ENCODE measurements around the gene RNF220. TPM values are rescaled to one million over a fixed set of nuclear protein-coding genes. Genes with fewer than 3 reads are reported as not detected.

RNF220 gene
- total RNA-seq, 1 experiment from 2014 or later = 66.6 TPM

DNA sequence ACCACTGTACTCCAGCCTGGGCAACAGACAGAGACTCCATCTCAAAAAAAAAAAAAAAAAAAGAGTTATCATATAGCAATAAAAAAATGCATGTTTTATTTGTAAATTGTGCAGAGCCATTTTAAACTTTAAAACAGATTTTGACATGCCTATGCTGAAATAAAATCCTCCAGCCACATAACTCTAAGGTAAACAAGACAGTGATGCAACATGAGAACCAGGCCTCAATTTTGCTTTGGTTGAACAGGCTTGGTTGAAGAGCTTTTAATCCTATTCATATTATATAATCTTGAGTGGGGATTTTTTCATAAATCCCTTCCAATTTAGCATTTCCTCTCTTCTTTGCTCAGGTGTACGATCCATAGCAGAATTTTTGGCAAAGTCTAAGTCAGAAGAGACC lies 295.5 kb downstream of the RNF220 start:
- Histone ChIP-seq H3K9me3 (ENCODE audit: low read length) (no peaks in the 10 kb centered on the region), H3K4me2 (ENCODE audit: low read length) (no peak overlapping the region), H3K27me3 (ENCODE audit: low read length) (no peaks in the 10 kb centered on the region), H3K27ac (ENCODE audit: low read length) (no peak overlapping the region), H3K36me3 (ENCODE audit: low read depth, low read length) (no peaks in the 10 kb centered on the region), H4K20me1 (ENCODE audit: low read length) (no peaks in the 10 kb centered on the region), H3K4me1 (ENCODE audit: insufficient read depth, low read length) (peaks cover 22% of the 10 kb centered on the region), H3K79me2 (ENCODE audit: low read length) (no peaks in the 10 kb centered on the region), H2AFZ (ENCODE audit: low read length) (no peak overlapping the region), H3F3A (ENCODE audit: low read length, unreplicated experiment) (no peaks in the 10 kb centered on the region), H3K9ac (ENCODE audit: low read length) (no peak overlapping the region), H3K4me3 (ENCODE audit: low read length) (no peak overlapping the region), H3K9me2 (replicated peaks; ENCODE audit: low read length) (no peaks in the 10 kb centered on the region)
- intact Hi-C loops (cut with micrococcal nuclease) = no loop called here
- CTCF ChIA-PET = no interaction called here
- TF ChIP-seq, protein P1, sequence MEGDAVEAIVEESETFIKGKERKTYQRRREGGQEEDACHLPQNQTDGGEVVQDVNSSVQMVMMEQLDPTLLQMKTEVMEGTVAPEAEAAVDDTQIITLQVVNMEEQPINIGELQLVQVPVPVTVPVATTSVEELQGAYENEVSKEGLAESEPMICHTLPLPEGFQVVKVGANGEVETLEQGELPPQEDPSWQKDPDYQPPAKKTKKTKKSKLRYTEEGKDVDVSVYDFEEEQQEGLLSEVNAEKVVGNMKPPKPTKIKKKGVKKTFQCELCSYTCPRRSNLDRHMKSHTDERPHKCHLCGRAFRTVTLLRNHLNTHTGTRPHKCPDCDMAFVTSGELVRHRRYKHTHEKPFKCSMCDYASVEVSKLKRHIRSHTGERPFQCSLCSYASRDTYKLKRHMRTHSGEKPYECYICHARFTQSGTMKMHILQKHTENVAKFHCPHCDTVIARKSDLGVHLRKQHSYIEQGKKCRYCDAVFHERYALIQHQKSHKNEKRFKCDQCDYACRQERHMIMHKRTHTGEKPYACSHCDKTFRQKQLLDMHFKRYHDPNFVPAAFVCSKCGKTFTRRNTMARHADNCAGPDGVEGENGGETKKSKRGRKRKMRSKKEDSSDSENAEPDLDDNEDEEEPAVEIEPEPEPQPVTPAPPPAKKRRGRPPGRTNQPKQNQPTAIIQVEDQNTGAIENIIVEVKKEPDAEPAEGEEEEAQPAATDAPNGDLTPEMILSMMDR (conservative IDR thresholded peaks at IDR 0.05; ENCODE audit: low read depth, low read length) = no peak
- TF ChIP-seq EZH2phosphoT487 (IDR thresholded peaks at IDR 0.05; ENCODE audit: borderline replicate concordance, low read length) (no peak), EZH2 (IDR thresholded peaks at IDR 0.05; ENCODE audit: low read length, unreplicated experiment) (no peak)
- POLR2A ChIA-PET (ENCODE audit: unreplicated experiment) = no interaction called here
- peak; percentile 20 for DNase-seq
- no TSS peak for BruUV-seq (replicated peaks)
- no peak for ATAC-seq

- Histone ChIP-seq H3K4me2 (ENCODE audit: low read length) (no peak overlapping the region), H3K27ac (ENCODE audit: low read length) (no peak overlapping the region), H2AFZ (ENCODE audit: low read length) (no peak overlapping the region), H3K4me1 (ENCODE audit: insufficient read depth, low read length) (peaks cover 22% of the 10 kb centered on the region), H3K79me2 (ENCODE audit: low read length) (no peaks in the 10 kb centered on the region), H3K4me3 (ENCODE audit: low read length) (no peak overlapping the region), H4K20me1 (ENCODE audit: low read length) (no peaks in the 10 kb centered on the region), H3F3A (ENCODE audit: low read length, unreplicated experiment) (no peaks in the 10 kb centered on the region), H3K9ac (ENCODE audit: low read length) (no peak overlapping the region), H3K27me3 (ENCODE audit: low read length) (no peaks in the 10 kb centered on the region), H3K9me2 (replicated peaks; ENCODE audit: low read length) (no peaks in the 10 kb centered on the region), H3K9me3 (ENCODE audit: low read length) (no peaks in the 10 kb centered on the region), H3K36me3 (ENCODE audit: low read depth, low read length) (no peaks in the 10 kb centered on the region)
- ChIA-PET POLR2A (ENCODE audit: unreplicated experiment) (no interaction called here), CTCF (no interaction called here)
- DNase-seq = no peak
- ATAC-seq = no peak
- TF ChIP-seq, protein P1 (conservative IDR thresholded peaks at IDR 0.05; ENCODE audit: low read depth, low read length) = no peak
- TF ChIP-seq EZH2 (IDR thresholded peaks at IDR 0.05; ENCODE audit: low read length, unreplicated experiment) (no peak), EZH2phosphoT487 (IDR thresholded peaks at IDR 0.05; ENCODE audit: borderline replicate concordance, low read length) (no peak)
- intact Hi-C loops (cut with micrococcal nuclease) = no loop called here
- BruUV-seq (replicated peaks) = no TSS peak
These were observed 296.1 kb downstream of the RNF220 start for GRCh38 chr1:44701141-44701573.

Small RNAs within 50 kb of the gene (microRNA-seq; reads per million reads assigned to microRNA genes)
- gene MIR5584 (ENCODE audit: unreplicated experiment) = not detected

Other genes with a start within 250 kb of the RNF220 start
- 55.5 and 59.0 TPM in 2 replicates for gene DMAP1, start 191.8 kb upstream of the RNF220 start, total RNA-seq (2014; rRNA removed)
- gene ERI3, start 50.0 kb upstream of the RNF220 start, total RNA-seq (2014; rRNA removed) = 138 and 165 TPM in 2 replicates